Ovary (tissue), 3 donors: ENCODE data around the gene ABHD10.
"Not testable (repeated sequence)": the region's sequence is repeated elsewhere in the genome, so short reads cannot be mapped to it uniquely, and the experiment has no call there.

Experiments
- CTCF ChIP-seq, 3 donors: fragments of 450-650 bp in 2 of 3; fragments of 200-600 bp in 1 of 3; IDR thresholded peaks; one replicate each; pipeline versions ENCODE4 v1.5.1 to v1.8.0; 2016 to 2022; ENCODE audit warnings: antibody characterized with exemption in 3 of 3, mild to moderate bottlenecking in 1 of 3
- EP300 ChIP-seq: sonication (generic); formaldehyde crosslinking; IDR thresholded peaks from one replicate; pipeline ENCODE4 v1.6.1; 2017; ENCODE audit warnings: antibody characterized with exemption
- POLR2A ChIP-seq: fragments of 450-650 bp; IDR thresholded peaks from one replicate; pipeline ENCODE4 v1.6.1; 2017; ENCODE audit warnings: antibody characterized with exemption, mild to moderate bottlenecking, moderate library complexity
- donor health status: DM: no; HTN: no; CAD: no.

DNA sequence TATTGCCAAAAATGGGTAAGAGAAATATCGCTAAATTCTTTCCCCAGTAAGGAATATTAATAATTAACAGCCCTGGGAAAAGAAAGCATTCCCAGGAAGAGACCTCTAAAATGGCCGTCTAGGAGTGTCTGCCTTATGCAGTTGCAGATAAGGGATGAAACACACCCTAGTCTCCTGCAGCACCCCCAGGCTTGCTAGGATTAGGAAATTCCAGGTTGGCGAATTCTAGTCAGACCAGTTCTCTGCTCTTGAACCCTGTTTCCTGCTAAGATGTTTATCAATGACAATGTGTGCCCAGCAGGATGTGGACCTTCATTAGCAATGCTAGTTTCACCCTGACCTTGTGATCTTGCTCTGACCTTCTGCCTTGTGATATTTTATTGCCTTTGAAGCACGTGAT lies 58.4 kb downstream of the ABHD10 start:
- not testable (repeated sequence) for TF ChIP-seq CTCF (IDR thresholded peaks at IDR 0.05); POLR2A; EP300
